ENCODE data around the gene NIBAN1.

NIBAN1 gene

GRCh38 chr1:184941735-184942134, 32.6 kb downstream of the NIBAN1 start:
- Mint-ChIP-seq H3K4me1 (ENCODE audit: low read depth) (peaks cover 37% of the 10 kb centered on the region), H3K27me3 (peaks cover 4% of the 10 kb centered on the region), H3K9me3 (no peaks in the 10 kb centered on the region), H3K27ac (peak overlapping the region; percentile 34), H3K4me3 (peak overlapping the region; percentile 27), H3K36me3 (ENCODE audit: low read depth) (peaks cover 15% of the 10 kb centered on the region)

- H3K4me1 Mint-ChIP-seq (ENCODE audit: low read depth) = peaks cover 36% of the 10 kb centered on the region
- peaks cover 4% of the 10 kb centered on the region for H3K27me3 Mint-ChIP-seq
- no peaks in the 10 kb centered on the region for H3K9me3 Mint-ChIP-seq
- H3K4me3 Mint-ChIP-seq = peak overlapping the region; percentile 27
- H3K27ac Mint-ChIP-seq = peak overlapping the region; percentile 30
- H3K36me3 Mint-ChIP-seq (ENCODE audit: low read depth) = peaks cover 14% of the 10 kb centered on the region
These were observed 32.9 kb downstream of the NIBAN1 start for GRCh38 chr1:184941410-184941733.

- peaks cover 4% of the 10 kb centered on the region for H3K27me3 Mint-ChIP-seq
- H3K4me1 Mint-ChIP-seq (ENCODE audit: low read depth) = peaks cover 30% of the 10 kb centered on the region
- H3K9me3 Mint-ChIP-seq = no peaks in the 10 kb centered on the region
- peaks cover 10% of the 10 kb centered on the region for H3K36me3 Mint-ChIP-seq (ENCODE audit: low read depth)
- peak overlapping the region; percentile 30 for H3K27ac Mint-ChIP-seq
- H3K4me3 Mint-ChIP-seq = no peak overlapping the region
These were observed 33.5 kb downstream of the NIBAN1 start for GRCh38 chr1:184940694-184941409.

- Mint-ChIP-seq H3K27ac (no peak overlapping the region), H3K4me3 (no peak overlapping the region), H3K4me1 (ENCODE audit: low read depth) (peaks cover 25% of the 10 kb centered on the region), H3K36me3 (ENCODE audit: low read depth) (peaks cover 7% of the 10 kb centered on the region), H3K27me3 (peaks cover 4% of the 10 kb centered on the region), H3K9me3 (no peaks in the 10 kb centered on the region)
These were observed 34.1 kb downstream of the NIBAN1 start for GRCh38 chr1:184940226-184940625.

- Mint-ChIP-seq H3K4me3 (no peak overlapping the region), H3K27me3 (no peaks in the 10 kb centered on the region), H3K4me1 (ENCODE audit: low read depth) (peaks cover 18% of the 10 kb centered on the region), H3K27ac (no peak overlapping the region), H3K36me3 (ENCODE audit: low read depth) (peaks cover 6% of the 10 kb centered on the region), H3K9me3 (peaks cover 7% of the 10 kb centered on the region)
These were observed 36.6 kb downstream of the NIBAN1 start for GRCh38 chr1:184937729-184938128.

GRCh38 chr1:184935920-184936798, 38.1 kb downstream of the NIBAN1 start:
- Mint-ChIP-seq H3K4me1 (ENCODE audit: low read depth) (peaks cover 9% of the 10 kb centered on the region), H3K36me3 (ENCODE audit: low read depth) (peaks cover 4% of the 10 kb centered on the region), H3K27me3 (no peaks in the 10 kb centered on the region), H3K9me3 (peaks cover 7% of the 10 kb centered on the region), H3K27ac (no peak overlapping the region), H3K4me3 (no peak overlapping the region)

- Mint-ChIP-seq H3K36me3 (ENCODE audit: low read depth) (peaks cover 4% of the 10 kb centered on the region), H3K27ac (no peak overlapping the region), H3K4me1 (ENCODE audit: low read depth) (peaks cover 18% of the 10 kb centered on the region), H3K9me3 (peaks cover 7% of the 10 kb centered on the region), H3K4me3 (no peak overlapping the region), H3K27me3 (no peaks in the 10 kb centered on the region)
These were observed 40.4 kb downstream of the NIBAN1 start for GRCh38 chr1:184933944-184934343.

- no peak overlapping the region for H3K27ac Mint-ChIP-seq
These were observed 42.0 kb downstream of the NIBAN1 start for GRCh38 chr1:184932319-184932718.

GRCh38 chr1:184931566-184931965, 42.7 kb downstream of the NIBAN1 start:
- no peak overlapping the region for H3K27ac Mint-ChIP-seq
- no peaks in the 10 kb centered on the region for H3K27me3 Mint-ChIP-seq
- no peak overlapping the region for H3K4me3 Mint-ChIP-seq
- H3K36me3 Mint-ChIP-seq (ENCODE audit: low read depth) = peaks cover 4% of the 10 kb centered on the region
- H3K9me3 Mint-ChIP-seq = peaks cover 7% of the 10 kb centered on the region
- peaks cover 18% of the 10 kb centered on the region for H3K4me1 Mint-ChIP-seq (ENCODE audit: low read depth)

More at GRCh38 chr1:184932319-184932718, 42.0 kb downstream of the NIBAN1 start:
- H3K36me3 Mint-ChIP-seq (ENCODE audit: low read depth) = peaks cover 4% of the 10 kb centered on the region
- H3K4me1 Mint-ChIP-seq (ENCODE audit: low read depth) = peaks cover 18% of the 10 kb centered on the region
- H3K9me3 Mint-ChIP-seq = peaks cover 7% of the 10 kb centered on the region
- no peaks in the 10 kb centered on the region for H3K27me3 Mint-ChIP-seq
- no peak overlapping the region for H3K4me3 Mint-ChIP-seq

- peaks cover 4% of the 10 kb centered on the region for H3K36me3 Mint-ChIP-seq (ENCODE audit: low read depth)
- H3K4me1 Mint-ChIP-seq (ENCODE audit: low read depth) = peaks cover 18% of the 10 kb centered on the region
- H3K27ac Mint-ChIP-seq = no peak overlapping the region
- no peaks in the 10 kb centered on the region for H3K27me3 Mint-ChIP-seq
- peaks cover 7% of the 10 kb centered on the region for H3K9me3 Mint-ChIP-seq
- peak overlapping the region; percentile 8 for H3K4me3 Mint-ChIP-seq
These were observed 43.7 kb downstream of the NIBAN1 start for GRCh38 chr1:184930645-184931044.

GRCh38 chr1:184930232-184930631, 44.1 kb downstream of the NIBAN1 start:
- Mint-ChIP-seq H3K9me3 (peaks cover 8% of the 10 kb centered on the region), H3K4me3 (no peak overlapping the region), H3K27ac (no peak overlapping the region), H3K36me3 (ENCODE audit: low read depth) (peaks cover 4% of the 10 kb centered on the region), H3K4me1 (ENCODE audit: low read depth) (peaks cover 18% of the 10 kb centered on the region), H3K27me3 (no peaks in the 10 kb centered on the region)

- Mint-ChIP-seq H3K4me1 (ENCODE audit: low read depth) (peaks cover 18% of the 10 kb centered on the region), H3K36me3 (ENCODE audit: low read depth) (peaks cover 4% of the 10 kb centered on the region), H3K4me3 (no peak overlapping the region), H3K9me3 (peaks cover 11% of the 10 kb centered on the region), H3K27me3 (no peaks in the 10 kb centered on the region), H3K27ac (no peak overlapping the region)
These were observed 44.6 kb downstream of the NIBAN1 start for GRCh38 chr1:184929711-184930202.

GRCh38 chr1:184928394-184928793, 45.9 kb downstream of the NIBAN1 start:
- Mint-ChIP-seq H3K4me3 (no peak overlapping the region), H3K27ac (no peak overlapping the region)

More at GRCh38 chr1:184928394-184928793, 45.9 kb downstream of the NIBAN1 start:
- Mint-ChIP-seq H3K27me3 (no peaks in the 10 kb centered on the region), H3K36me3 (ENCODE audit: low read depth) (no peaks in the 10 kb centered on the region), H3K9me3 (peaks cover 4% of the 10 kb centered on the region), H3K4me1 (ENCODE audit: low read depth) (peaks cover 18% of the 10 kb centered on the region)
